HG02884 (cell line): Measurements from ENCODE around the gene TMSB10.
"Not testable (repeated sequence)": the region's sequence is repeated elsewhere in the genome, so short reads cannot be mapped to it uniquely, and the experiment has no call there.

Source experiments
- ATAC-seq: cut with Tn5 transposase; IDR thresholded peaks from one replicate; pipeline ENCODE4 v1.9.1; 2021; ENCODE audit warnings: mild to moderate bottlenecking, moderate library complexity; ENCODE audit not compliant: unreplicated experiment

The TMSB10 gene

DNA sequence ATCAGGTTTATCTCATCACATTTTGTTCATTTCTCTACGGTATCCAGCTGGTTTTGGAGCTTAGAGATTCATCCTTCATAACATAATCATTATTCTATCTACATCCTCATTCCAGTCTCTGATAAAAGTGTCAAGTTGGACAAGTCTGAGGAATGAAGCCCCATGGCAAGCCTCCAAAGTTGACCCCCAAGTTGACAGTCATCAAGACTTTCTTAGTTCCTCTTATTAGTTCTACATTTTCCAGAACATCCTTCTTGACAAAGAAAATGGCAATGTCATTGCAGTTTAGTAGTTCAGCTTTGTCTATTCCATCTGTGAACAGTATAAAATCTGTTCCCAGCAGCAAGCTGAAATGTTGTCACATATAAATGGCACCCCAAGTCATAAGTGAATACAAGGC, 4.5 kb upstream of the TMSB10 start:
- ATAC-seq, result no peak

DNA sequence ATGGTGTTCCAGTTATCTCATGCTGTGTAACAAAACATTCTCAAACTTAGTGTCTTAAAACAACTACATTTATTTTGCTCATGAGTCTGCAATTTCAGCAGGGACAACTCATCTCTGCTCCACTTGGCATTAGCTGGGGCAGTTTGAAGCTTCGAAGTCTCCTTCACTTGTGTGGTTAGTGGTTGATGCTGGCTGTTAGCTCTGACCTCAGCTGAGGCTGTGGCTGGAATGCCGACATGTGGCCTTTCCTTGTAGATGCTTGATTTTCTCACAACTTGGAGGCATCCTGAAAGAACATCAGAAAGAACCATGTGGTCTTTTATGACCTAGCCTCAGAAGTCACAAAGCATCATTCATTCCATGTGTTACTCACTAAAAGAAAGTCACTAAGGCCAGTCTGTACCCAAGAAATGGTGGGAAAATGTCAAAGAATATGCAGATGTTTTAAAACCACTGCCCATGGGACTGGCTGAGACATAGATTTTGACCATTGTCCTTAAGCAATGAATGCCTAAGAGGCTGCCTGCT, 3.8 kb upstream of the TMSB10 start:
- ATAC-seq, result no peak

DNA sequence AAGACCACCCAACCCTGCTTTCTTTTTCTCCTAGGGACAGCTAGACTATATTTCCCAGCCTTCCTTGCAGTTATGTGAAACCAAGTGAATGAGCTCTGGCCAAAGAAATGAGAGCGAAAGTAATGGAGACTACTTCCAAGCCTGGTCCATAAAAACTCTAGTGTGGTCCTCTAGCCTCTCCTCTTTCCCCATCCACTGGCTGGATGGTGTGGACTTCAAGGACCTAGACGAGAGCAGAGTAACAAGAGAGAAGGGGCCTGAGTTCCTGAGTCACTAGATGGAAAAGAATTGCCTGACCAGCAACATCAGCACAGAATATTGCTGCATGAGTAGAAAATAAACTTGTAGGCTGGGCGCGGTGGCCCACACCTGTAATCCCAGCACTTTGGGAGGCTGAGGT, 2.9 kb upstream of the TMSB10 start:
- ATAC-seq, result no peak

- ATAC-seq, result no peak
Observed at GRCh38 chr2:84904151-84904550, 1.3 kb upstream of the TMSB10 start.

GRCh38 chr2:84904717-84905174, 710 bp upstream of the TMSB10 start:
- no peak for ATAC-seq

- peak; percentile 23 for ATAC-seq
Observed at GRCh38 chr2:84906108-84906899, 848 bp downstream of the TMSB10 start.

DNA sequence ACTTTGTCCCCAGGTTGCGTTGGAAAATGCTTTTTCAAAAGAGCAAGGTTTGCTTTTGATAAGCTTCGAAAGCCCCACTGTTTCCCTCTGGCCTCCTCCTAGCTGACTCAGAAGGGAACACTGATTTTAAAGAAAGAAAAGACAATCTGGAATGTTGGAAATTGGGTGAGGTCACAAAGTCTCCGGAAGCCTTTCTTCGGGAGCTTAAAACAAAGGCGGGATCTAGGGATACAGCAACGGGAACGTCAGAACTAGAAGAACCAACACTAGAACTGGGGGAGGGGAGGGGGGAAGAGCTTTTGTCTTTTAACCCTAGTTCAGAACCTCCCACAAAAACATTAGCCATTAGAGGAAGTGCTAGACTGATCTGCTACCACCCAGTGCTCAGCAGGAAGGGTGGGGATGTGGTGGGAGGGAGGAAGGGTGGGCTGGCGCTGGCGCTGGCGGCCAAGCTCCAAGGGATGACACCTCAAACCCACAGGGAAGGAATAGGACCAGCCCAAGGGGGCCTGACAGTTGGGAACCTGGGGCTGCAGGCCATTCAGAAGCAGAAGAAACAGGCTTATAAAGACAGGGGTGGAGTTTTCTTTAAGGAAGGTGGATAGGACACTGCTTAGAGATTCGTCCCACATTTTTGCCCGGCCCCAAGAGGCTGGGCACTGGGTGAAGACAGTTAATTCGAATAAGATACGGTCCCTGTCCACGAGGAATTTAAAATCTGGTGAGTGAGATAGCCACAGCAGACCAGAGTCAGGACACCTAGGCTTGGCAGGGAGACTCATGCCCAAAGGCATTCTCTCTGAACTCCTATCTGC, 1.7 kb downstream of the TMSB10 start:
- ATAC-seq, result peak; percentile 37

DNA sequence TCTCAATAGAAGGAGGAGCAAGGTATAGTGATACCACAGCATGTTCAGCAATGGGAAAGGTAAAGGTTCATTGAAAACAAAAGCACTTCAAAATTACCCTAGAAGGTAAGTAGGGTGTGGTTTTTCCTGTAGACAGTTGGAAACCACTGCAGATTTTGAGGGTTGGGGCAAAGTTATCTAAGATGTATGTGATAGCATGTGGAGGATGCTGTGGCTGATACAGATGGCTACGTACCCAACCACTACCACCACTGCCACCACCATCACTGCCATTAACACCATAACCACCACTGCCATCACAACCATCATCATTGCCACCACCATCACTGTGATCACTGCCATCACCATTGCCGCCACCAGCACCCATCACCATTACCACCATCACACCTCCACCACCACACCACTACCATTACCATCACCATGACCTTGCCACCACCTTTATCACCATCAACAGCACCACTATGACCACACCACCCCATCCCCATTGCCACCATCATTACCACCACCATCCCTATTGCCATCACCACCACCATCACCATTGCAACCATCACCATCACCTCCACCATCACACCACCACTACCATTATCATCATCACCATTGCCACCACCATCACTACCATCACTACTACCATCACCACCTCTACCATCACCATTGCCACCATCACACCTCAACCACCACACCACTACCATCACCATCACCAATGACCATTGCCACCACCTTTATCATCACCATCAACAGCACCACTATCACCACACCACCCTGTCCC, 3.7 kb downstream of the TMSB10 start:
- ATAC-seq, result no peak

DNA sequence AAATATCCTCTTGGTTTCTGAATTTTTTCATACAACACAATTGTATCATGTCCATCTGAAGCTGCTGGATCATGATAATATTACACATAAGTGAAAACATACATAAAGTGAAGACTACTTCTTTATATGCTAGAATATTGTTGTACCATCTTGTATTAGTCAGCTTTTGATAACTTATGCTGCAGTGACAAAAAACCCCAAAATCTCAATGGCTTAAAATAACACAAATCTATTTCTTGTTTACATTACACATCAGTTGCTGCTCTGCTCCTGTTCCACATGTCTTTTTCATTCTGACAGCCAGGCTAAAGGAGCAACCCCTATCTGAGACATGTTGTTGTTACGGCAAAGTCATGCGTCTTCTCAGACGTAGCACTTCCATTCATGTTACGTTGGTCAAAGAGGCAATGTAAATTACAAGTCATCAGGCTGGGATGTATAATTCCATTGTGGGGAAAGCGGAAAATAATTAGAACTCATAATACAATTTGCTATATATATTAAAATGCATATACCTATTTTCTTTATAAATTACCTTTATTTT, 5.8 kb downstream of the TMSB10 start:
- ATAC-seq, result no peak

DNA sequence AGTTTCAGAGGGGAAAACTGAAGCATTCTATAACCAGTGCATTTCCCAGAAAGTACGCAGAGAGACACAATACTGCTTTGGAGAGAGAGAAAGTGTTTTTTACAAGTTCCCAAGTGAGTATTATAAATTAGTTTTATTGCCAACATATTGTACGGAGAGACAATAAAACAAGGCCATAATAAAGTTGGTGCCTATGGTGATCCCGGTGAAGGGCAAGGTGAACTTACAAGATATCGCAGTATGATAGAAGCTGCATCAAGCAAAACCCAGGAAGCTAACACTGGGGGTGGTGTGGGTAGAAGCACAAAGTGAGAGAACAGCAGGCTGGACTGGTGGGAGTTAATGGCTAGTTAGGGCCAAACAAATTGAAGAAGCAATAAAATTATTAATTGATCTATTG, 7.5 kb downstream of the TMSB10 start:
- no peak for ATAC-seq

DNA sequence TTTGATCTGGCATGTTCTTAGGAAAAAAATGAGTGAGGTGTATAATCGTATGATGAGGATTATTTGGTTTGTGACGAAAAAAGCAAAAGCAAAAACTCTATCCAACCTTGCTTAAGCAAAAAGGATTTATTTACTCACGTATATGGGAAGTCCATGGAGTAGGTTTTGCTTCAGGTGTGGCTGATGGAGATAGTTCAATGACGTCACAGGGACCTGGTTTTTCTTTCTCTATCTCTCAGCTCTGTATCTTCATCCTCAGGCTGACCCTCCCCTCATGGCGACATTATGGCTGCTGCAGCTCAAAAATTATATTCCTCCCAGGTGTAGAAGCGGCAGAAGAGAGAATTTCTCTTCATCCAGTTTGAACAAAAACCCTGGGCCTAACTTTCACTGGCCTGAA, 8.9 kb downstream of the TMSB10 start:
- ATAC-seq, result no peak

- ATAC-seq, result not testable (repeated sequence)
Observed at GRCh38 chr2:84915675-84916074, 10.2 kb downstream of the TMSB10 start.

- ATAC-seq, result not testable (repeated sequence)
Observed at GRCh38 chr2:84917821-84918220, 12.4 kb downstream of the TMSB10 start.

DNA sequence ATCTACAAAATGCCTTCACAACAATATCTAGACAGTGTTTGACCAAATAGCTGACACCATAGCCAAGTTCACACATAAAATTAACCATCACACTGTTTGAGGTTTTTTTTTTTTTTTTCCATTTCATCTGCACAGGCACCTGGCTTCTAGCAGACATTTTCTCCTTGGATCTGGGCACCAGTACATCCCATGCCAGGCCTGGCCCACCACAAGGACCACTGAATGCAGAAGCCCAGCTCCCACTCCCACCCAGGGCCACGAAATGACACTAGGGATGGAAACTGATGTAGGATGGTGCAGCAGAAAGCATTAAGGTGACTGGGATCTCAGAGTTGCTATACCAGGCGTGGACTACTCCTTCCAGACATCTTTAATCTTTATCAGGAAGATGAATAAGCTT, 13.0 kb downstream of the TMSB10 start:
- no peak for ATAC-seq

- peak; percentile 46 for ATAC-seq
Observed at GRCh38 chr2:84919885-84920580, 14.6 kb downstream of the TMSB10 start.

- no peak for ATAC-seq
Observed at GRCh38 chr2:84923009-84923408, 17.6 kb downstream of the TMSB10 start.

GRCh38 chr2:84924173-84925106, 19.0 kb downstream of the TMSB10 start:
- ATAC-seq, result peak; percentile 21

- ATAC-seq, result no peak
Observed at GRCh38 chr2:84925336-84925723, 19.9 kb downstream of the TMSB10 start.

- peak; percentile 65 for ATAC-seq
Observed at GRCh38 chr2:84925724-84926376, 20.4 kb downstream of the TMSB10 start.
